Right forelimb (tissue), 1 donor: Measurements from ENCODE around the gene TOM1L2.
"Not testable (repeated sequence)": the region's sequence is repeated elsewhere in the genome, so short reads cannot be mapped to it uniquely, and the experiment has no call there.

Experiments used
- DNase-seq: peaks from one replicate; pipeline ENCODE4 v3.0.0-alpha.2; 2018

TOM1L2 gene

GRCh38 chr17:17942846-17943245 is 29.4 kb downstream of the TOM1L2 start:
- no peak for DNase-seq

GRCh38 chr17:17941015-17941414 is 31.2 kb downstream of the TOM1L2 start:
- no peak for DNase-seq

- no peak for DNase-seq
Measured at GRCh38 chr17:17940441-17940911, 31.7 kb downstream of the TOM1L2 start.

DNA sequence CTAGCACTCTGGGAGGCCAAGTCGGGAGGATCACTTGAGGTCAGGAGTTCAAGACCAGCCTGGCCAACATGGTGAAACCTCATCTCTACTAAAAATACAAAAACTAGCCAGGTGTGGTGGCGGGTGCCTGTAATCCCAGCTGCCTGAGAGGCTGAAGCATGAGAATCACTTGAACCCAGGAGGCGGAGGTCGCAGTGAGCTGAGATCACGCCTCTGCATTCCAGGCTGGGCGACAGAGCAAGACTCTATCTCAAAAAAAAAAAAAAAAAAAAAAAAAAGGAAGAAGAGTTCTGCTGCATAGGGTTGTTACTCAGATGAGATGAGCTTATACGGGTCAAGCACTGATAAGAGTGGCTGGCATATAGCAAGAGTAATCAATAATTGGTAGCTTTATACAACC is 32.3 kb downstream of the TOM1L2 start:
- not testable (repeated sequence) for DNase-seq

DNA sequence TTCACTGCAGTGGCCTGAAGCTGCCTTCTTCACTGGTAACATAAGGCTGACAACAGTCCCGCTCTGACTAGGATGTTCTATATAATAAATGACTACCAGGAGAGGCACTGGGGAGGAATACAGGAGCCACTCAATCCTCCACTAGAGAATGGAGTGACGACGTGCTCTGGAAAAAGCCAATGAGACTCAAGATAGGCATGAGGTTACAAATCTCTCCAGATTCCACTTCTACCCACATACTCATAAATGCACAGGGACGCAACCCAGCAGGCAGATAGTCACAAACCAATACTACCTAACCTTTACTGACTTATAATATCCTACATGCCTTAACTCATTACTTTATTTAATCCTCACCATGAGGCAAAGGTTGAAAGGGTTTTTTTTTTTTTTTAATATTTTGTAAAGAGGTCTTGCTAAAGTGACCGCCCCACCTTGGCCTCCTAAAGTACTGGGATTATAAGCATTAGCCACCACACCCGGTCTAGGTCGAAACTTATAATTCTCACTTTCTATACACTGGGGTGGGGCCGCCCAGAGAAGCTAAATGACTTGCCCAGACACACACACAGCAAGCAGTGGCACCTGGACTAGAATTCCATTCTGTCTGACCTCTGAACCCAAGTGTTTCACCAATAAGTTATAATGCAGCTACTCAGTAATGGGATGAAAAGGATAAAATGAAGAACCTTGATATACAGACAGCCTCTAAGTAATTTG is 33.7 kb downstream of the TOM1L2 start:
- no peak for DNase-seq

GRCh38 chr17:17937958-17938357 is 34.2 kb downstream of the TOM1L2 start:
- no peak for DNase-seq

- DNase-seq, result no peak
Measured at GRCh38 chr17:17937201-17937853, 34.9 kb downstream of the TOM1L2 start.

DNA sequence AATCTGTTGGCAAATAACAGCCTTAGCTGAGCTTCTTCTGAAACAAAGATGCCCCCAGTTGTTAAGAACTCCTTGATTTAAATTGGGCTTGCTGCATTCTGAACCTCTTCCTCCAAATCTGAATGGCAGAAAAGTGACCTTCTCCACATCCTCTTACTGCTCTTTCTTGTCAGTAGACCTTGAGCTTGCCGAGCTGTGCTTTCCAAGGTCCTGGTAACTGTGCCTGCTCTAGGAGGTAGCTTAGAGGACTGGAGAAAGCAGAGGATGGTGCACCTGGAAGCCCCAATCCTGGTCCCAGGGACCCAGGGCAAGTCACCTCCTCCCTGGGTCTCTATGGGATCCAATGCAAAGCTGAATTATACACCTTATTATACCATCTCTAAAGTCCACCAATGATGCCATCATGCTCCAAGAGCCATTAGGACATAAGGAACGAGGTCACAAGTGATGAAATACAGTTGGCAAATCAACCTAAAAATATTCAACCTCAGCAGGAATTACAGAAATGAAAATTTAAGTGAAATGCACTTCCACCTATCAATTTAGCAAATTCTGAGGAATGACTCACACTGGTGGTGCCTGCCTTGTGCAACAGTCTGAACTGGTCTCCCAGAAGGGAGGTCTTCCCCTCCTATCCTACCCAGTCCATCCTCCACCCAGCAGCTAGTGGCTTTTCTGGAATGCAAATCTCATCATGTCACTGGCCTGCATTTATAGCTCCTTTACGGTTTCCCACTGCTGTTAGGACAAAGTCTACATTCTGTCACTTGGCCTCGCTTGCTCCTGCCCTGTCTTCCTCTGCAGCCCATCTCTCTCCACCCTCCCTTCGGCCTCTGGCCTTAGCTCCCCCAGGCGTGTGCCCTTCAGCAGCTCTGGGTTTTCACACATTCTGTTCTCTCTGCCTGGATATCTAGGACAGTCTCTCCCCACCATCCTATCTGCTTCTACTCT is 36.6 kb downstream of the TOM1L2 start:
- no peak for DNase-seq

DNA sequence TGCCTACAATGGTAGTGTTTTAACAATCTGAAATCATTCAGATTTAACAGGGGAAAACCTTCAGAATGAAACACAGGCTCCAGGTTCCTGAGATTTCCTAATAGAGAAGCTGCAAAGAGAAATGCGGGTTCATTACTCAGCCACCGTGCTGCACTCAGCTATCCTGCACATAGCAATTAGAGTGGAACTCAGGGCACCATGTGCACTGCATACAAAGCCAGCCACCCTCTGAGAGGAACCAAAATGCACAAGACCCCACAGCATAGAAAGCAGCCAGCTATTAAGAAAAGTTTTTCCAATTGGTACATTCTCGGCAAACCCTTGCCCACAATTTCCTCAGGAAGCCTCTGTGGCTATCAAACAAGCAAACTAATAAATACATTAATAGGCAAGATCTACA is 37.4 kb downstream of the TOM1L2 start:
- no peak for DNase-seq

- no peak for DNase-seq
Measured at GRCh38 chr17:17934214-17934613, 38.0 kb downstream of the TOM1L2 start.

DNA sequence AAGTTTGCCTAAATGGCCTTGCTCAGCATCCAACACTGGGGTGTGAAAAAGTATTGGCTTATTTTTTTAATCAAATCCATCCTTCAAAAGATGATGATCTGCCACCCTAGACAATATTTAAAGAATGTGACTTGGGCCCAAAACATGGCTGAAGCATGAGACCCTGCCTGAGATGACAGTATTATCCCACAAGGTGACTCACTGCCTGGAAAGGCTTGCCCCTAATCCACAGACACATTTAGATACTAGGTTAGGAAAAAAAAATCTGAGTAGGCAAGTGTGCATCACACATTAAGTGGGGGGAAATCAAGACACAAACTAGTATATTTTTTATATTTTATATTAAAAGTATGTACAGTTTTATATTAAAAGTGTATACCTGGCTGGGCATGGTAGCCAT is 38.4 kb downstream of the TOM1L2 start:
- no peak for DNase-seq

DNA sequence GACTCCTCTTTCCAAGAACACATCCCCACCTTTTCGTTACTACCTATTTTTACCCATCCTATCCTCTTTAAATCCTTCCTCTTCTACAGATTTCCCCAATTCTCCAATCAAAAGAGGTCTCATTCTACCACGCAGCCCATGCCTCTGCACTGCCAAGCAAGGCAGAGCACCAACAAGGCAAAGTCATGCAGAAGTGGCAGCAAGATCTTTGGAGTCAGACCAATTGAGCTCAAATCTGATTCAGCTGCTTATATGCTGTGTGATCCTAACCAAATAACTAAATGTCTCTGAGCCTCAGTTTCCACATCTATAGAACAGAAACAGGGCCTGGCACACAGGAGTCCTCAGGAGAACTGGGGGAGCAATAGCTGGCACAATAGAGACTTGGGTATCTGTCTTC is 41.0 kb downstream of the TOM1L2 start:
- no peak for DNase-seq

DNA sequence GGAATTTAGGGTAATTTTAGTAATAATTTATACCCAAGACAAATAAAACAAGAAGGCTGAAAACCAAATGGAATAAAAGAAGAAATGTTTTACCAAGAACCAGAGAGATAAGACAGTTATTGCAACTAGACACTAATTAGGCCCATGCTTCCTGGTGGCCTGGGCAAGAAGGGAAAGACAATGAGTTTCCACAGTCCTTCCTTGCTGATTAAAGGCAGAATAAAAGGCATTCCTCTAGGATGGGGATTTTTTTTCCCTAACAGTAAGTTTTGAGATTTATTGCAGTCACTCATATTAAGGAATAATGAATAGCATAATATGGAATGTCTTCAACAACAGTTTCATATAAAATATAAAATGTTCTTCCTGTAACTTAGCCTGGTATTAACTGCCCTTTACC is 41.5 kb downstream of the TOM1L2 start:
- DNase-seq, result no peak

GRCh38 chr17:17929655-17930380 is 42.4 kb downstream of the TOM1L2 start:
- DNase-seq, result no peak

GRCh38 chr17:17928398-17929287 is 43.6 kb downstream of the TOM1L2 start:
- DNase-seq, result no peak

- no peak for DNase-seq
Measured at GRCh38 chr17:17926840-17927449, 45.3 kb downstream of the TOM1L2 start.

GRCh38 chr17:17926036-17926435 is 46.2 kb downstream of the TOM1L2 start:
- no peak for DNase-seq

DNA sequence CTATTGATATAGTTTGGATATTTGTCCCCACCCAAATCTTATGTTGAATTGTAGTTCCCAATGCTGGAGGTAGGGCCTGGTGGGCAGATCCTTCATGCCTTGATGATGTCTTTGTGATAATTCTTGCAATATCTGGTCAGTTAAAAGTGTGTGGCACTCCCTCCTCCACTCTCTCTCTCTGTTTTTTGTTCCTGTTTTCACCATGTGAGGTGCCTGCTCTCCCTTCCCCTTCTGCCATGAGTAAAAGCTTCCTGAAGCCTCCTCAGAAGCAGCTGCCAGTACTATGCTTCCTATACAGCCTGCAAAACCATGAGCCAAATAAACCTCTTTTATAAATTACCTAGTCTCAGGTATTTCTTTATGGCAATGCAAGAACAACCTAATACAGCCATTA is 47.3 kb downstream of the TOM1L2 start:
- DNase-seq, result no peak

DNA sequence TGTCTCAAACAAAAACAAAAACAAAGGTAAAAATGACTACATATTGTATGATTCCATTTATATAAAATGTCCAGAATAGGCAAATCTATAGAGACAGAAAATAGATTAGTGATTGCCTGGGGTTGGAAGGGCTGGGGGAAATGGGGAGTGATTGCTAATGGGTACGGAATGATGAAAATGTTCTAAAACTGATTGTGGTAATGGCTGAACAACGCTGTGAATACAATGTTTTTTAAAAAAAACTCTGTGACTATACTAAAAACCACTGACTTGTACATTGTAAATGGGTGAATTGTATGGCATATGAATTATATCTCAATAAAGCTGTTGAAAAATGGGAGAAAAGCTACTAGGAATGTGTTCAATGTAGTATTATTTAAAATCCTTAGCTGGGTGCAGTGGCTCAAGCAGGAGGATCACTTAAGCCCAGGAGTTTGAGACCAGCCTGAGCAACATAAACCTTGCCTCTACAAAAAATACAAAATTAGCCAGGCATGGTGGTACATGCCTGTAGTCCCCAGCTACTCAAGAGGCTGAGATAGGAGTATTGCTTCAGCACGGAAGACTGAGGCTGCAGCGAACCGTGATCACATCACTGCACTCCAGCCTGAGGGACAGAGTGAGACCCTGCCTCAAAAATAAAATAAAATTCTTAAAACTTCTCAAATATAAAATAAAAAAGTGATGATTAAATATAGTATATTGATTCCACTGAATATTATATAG is 47.9 kb downstream of the TOM1L2 start:
- no peak for DNase-seq

DNA sequence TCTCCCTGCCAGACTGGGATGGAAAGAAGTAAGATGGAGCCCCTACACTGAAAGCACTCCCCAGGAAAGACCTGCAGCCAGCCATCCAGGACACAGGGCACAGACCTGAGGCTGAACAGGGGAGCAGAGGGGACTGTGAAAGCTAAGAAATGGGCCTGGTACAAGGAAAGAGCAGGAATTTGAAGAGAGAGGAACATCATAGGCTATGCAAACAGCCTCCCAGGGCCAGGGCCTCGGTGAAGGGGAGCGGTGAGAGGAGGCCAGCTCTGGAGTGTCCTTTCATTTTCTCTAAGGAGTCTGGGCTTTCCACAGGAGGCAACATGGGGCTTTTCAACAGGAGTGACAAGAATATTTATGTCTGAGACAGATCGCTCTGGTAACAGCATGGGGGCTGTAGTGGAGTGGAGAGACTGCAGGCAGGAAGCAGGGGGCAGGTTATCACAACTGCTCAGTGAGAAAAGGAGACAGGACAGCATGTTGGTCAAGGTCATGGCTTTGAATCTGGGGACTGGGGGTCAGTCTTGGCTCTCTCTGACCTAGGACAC is 50.1 kb downstream of the TOM1L2 start:
- DNase-seq, result no peak
